CD4-positive, alpha-beta T cell treated with Interleukin-4 for 4 hours (primary cell): ENCODE results near the gene PRKCZ.

Source experiments
- DNase-seq: peaks from one replicate; pipeline ENCODE4 v3.0.0-alpha.2; 2020

The PRKCZ gene

DNA sequence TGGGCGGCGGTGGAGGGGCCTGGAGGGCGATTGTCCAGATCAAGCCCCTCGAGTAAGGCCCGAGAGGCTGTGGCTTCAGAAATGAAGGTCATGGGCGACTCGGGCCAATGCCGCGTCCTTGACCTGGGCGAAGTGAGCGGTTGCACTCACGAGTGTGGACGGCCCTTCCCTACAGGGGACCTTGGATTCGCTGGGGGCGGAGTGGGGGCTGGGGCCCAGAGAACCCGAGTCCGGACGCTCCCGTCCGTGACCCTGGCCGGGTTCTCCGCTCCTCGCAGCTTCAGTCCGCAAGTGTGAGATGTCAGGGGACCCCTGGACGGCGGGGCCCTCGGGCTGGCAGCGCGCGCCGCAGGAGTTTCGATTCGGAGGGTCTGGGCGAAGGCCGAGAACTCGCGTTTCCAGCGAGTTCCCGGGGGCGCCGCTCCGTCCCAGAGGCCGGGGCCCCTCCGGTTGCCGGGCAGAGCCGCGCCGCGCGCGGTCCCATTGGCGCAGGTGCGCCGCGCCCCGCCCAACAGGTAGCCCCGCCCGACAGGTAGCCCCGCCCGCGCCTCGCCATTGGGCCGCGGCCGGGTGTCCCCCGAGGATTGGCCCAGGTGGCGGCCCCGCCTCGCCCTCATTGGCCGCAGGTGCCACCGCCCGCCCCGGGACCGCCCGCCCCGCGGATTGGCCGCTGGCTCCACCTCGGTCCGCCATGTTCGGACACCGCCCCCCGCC is at the start of gene PRKCZ:
Gene PRKCZ (plus strand): TSS at position 694 of the 714 bp plus-strand sequence. CDS start 220 bp downstream, outside the sequence.
- peak; percentile 93 for DNase-seq

DNA sequence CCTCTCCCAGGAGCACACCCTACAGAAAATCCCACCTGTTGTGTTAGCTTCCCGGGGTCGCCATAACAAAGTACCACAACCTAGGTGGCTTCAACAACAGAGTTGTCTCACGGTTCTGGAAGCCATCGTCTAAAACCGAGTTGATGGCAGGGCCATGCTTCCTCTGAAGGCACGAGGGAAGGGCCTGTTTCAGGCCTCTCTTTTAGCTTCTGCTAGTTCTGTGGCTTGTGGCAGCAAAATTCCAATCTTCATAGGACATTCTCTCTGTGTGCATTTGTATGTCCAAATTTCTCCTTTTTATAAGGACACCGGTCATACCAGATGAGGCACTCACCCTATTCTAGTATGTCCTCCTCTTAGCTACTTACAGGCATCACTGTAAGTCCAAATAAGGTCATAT is 49.8 kb upstream of the PRKCZ start:
- DNase-seq, result no peak

DNA sequence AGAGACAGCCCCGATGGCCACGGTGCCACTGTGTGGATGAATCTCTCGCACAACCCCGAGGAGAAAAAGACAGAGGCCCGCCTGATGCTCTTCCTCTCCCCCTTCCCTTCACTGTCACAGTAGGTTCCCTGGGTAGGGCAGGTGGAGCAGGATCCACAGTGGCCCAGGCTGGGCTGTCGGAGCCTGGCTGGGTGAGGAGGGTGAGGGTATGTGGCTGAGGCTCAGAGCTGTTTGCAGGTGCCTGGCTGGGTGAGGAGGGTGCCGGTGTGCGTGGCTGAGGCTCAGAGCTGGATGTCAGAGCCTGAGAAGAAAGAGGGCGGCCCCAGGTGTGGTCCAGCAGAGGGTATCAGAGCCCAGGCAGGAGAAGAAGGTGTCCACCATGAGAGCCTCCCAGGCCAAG is 49.4 kb upstream of the PRKCZ start:
- no peak for DNase-seq

DNA sequence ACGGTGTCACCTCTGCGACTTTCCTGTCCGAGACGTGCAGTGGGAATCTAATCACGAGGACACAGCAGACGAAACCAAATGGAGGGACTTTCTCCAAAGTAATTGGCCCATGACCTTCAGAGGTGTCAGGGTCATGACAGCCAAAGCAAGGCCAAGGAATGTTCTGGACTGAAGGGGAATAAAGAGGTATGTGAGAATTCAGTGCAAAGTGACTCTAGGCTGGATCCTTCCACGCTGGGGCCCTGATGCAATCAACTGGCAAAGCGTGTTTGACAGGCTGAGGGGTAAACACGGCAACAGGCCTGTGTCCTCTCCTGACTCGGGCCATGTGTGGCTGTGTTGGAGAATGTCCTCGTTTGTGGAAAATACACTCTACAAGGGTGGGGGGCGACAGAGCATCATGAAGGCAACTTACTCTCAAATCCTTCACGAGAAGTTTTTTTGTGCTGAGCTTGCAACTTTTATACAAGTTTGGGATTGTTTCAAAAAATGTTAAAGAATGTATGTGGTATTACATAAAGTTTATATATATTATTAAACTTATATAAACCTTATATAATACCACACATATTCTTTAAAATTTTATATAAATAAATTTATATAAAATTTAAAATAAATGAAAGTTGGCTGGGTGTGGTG is 48.3 kb upstream of the PRKCZ start:
- DNase-seq, result no peak

DNA sequence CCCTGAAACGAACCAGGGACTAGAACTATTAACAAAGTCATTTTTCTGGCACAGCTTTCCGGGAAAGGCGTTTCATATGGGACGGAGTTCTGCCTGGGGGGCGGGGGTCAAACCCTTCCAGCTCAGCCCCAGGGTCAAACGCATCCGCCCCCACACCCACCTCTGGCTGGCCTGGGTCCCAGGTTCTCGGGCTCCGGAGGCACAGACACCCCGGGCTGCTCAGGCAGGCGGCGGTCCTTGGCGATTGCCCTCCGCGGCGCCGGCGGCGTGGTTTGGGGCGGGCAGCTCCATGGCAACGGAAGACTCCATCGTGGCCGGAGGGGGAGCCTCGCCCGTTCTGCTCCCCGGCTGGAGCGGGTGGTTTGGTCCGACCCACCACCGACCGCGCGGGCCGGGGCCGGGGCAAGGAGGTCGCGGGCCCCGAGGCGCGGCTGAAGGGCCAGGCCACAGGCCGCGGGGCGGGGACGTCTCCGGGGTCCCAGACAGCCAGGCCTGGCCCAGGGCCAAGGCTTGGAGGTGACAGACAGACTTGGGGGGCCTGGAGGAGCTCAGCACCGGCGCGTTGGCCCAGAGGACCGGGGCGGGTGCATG is 46.6 kb upstream of the PRKCZ start, which contains the start of gene CFAP74:
Gene CFAP74 (minus strand): TSS at position 246 of the 591 bp plus-strand sequence. CDS start 12,830 bp downstream, outside the sequence.
- DNase-seq, result no peak

DNA sequence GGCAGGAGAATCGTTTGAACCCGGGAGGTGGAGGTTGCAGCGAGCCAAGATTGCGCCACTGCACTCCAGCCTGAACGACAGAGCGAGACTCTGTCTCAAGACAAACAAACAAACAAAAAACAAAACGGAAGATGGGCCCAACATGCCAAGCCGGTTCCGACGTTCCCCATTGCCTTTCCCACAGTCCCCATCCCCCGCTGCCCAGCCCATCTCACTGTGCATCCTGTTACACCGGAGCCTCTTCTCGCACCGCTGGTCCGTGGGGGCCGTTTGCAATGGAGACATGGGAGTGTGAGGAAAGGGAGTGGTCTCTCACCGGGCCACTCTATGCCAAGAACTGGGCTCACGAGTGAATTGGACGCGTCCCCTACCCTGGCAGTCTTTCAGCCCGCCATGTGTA is 45.4 kb upstream of the PRKCZ start:
- DNase-seq, result no peak

DNA sequence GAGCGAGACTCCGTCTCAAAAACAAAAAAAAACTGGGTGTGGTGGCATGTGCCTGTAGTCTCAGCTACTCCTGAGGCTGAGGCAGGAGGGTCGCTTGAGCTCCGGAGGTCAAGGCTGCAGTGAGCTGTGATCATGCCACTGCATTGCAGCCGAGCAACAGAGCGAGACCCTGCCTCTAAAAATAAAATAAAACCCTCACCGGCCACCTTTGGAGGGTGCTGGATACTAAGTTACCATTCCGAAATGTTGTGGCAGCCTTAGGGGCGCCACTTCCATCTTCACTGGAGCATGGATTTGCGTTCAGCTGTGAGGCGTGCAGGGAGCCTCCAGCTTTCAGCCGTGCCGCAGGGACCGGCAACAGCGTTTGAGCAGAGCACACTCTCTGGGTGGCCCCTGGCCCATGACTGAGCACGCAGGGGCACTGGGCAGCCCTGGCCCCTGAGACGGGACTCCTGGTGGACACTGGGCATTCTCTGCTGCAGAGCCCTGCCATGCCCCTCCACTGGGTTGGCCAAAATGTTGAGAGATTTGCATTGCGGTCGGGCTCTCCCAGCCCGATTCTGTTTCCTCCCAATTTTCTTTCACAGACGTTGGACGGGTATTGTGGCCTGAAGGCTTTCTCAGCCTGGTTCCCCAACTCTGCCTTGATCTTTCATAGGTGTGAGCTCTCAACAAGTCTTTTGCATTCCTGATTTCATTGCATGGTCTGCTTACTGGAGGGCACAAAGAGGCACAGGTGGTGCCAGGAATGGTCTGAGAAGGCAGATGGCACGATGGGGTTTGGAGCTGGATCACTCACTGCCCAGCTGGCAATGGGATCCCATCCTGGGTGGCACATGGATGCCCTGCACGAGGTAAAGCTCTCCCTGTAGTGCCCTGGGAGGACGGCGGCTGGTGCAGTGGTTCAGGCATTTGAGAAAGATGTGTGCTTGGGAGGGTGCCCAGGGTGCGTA is 40.8 kb upstream of the PRKCZ start:
- no peak for DNase-seq

DNA sequence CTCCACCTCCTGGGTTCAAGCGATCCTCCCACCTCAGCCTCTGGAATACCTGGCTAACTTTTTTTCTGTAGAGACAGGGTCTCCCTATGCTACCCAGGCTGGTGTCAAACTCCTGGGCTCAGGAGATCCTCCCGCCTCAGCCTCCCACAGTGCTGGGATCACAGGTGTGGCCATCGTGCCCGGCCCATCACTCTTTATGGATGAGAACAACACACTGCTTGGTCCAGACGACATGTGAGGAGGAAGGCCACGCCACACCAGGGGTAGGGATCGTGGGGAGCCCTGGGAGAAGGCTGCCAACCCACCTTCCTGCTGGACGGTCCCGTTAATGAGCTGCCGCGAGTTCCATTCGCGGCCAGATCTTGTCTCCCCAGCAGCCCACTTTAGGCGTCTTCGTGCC is 36.0 kb upstream of the PRKCZ start:
- DNase-seq, result no peak

DNA sequence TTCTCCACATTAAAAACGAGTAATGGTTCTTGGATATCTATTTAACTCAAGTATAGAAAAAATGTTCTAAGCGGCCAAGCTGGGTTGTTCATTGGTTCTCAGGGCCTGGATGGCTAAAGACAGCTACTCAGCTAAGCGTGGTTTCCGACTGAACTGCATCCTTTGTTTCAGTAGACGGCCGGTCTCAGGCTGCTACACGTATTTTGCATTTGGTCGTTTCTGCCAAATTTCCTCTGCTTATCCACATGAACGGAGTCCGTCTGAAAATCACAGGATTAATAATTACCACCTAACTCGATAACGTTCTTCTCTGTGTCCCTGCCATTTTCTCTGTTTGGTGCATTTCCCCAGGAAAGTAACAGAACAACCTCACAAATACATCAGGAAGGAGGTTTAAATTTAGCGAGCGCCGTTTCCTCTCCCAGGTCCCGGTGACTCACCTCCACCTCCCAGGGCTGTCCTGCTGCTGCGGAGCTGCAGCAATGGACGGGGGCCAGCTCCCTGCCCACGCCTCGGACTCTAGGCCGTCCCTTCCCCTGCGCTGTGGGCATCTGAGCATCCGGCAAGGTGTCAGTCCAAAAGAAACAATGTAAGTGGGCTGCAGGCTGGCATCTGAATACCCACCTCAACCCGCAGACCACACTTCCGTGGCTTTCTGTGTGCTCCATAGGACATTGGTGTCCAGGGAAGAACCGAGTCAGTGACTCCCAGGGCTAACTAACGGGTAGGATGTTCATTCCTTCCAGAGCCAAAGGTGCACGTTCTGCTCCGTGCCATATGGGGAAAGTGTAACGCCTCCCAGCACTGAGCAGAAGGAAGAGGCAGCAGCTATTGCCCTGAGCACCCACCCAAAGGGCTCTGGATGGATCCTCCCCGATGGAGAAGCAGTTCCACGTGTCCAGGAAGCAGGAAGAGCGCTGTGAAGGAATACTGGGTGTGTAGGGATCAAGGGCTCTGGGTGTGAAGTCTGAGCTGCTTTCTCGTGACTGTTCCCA is 35.2 kb upstream of the PRKCZ start:
- no peak for DNase-seq

DNA sequence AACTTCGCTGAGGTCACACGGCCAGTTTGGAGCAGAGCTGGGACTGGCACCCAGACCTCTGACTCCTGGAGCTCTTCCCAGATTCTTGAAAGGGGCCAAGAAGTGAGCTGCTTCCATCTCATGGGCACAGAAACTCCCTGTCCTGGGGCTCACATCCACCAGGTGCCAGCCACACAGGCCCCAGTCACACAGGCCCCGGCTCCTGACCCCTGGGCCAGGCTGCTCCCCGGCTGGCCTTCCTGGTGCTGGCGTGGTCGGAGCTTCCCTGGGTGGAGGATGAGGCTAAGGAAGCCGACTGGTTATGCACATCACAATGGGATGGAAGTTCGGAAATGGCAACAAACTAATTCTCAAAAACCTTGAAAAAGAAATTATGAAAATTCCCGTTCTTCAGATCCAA is 34.1 kb upstream of the PRKCZ start:
- no peak for DNase-seq

DNA sequence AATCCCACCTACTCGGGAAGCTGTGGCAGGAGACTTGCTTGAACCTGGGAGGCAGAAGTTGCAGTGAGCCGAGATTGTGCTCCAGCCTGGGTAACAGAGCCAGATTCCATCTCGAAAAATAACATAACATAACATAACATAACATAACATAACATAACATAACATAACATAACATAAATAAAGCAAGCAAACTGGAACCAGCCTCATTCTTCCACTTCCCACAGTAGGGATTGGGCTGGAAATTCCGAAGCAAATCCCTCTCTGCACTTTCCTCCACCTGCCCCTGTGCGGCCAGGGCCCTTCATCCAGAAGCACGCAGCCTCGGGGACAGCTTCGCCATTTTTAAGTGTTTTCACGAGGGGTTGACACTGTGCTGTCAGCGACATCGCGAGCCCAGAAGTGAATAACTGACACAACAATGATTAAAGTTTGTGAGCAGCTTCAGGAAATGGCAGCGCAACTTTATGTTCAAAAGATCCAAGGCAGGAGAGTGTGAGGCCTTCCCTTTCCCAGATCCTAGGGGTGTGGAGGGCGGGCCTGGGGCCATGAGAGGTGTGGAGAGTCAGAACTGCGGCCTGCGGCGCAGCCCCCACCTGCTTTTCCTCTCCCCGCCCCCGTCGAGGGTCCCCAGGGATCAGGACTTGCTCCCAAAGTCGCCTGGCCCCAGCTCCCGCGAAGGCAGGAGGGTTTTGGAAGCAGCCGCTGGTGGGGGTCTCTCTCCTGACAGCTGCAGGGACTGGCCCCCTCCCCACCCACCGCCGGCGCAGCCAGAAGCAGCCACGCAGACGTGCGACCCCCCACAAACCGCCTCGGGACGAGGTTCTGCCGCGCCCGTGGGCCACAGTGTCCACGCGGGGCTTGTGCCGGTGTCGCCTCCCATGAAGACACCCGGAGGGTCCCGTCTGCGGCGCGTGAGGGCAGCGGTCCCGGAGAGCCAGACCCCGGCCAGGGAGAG is 31.7 kb upstream of the PRKCZ start:
- no peak for DNase-seq

DNA sequence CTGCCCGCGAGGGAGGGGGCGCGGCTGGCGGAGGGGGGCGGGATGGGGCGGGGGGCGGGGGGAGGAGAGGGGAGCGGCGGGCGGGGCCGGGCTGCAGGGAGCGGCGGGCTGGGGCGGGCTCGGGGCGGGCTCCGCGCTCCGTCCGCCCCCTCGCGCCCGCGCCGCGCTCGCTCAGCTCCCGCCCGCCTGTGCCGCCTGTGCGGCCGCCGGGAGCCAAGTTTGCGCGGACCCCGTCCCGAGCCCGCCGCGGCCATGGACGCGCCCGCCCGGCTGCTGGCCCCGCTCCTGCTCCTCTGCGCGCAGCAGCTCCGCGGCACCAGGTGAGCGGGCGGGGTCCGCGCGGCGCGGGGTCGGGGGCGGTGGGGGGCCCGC is 31.1 kb upstream of the PRKCZ start, which contains the start of gene GABRD:
Gene GABRD (plus strand): TSS at position 174 of the 372 bp plus-strand sequence. CDS start 79 bp downstream, at position 253.
- no peak for DNase-seq

DNA sequence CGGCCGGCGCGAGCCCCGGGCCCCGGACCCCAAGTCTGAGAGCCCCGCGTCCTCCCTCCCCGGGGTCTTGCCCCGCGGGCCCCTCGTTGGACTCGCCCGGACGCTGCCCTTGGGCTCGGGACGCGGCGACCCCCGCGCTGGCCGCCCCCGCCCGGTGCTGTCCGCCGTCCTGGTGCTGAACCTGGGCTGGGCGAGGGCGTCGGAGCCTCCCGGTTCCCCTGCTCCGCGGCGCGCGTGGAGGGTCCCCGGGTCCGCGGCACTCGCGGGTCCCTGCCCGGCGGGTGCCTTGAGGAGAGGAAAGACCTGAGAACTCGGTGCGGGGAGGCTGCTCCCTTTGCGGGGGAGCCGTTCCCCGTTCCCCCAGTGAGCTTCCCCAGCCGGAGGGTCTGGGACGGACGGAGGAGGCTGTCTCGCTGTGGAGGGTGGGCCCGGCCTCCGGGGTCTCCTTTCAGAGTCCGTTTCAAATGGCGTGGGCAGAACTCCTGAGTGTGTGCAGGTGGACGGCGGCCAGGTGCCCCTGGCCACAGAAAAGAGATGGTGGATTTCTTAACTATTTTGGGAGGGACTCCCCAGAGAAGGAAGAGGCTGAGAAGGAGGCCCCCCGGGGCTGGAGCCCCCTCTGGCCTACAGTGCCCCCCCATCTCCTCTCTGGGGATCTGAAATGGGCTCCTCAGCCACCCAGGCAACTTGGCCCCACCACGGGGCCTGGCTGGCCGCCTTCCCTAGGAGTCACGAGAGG is 30.5 kb upstream of the PRKCZ start:
- no peak for DNase-seq

DNA sequence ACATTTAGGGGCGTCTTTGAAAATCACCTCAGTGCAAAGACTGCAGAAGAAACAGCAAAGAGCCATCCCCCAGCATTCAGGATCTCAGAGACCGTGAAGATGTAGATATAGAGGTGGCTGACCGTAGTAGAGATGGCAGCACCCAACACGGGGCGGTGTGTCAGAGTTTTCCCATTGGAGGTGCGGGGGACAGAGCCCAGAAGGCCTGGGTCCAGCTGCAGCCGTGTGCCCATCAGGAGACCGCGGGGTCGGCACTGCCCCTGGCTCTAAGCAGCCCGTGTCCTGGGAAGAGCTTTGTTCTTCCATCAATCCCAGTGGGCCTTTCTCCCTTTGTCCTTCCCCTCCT is 29.9 kb upstream of the PRKCZ start:
- no peak for DNase-seq

DNA sequence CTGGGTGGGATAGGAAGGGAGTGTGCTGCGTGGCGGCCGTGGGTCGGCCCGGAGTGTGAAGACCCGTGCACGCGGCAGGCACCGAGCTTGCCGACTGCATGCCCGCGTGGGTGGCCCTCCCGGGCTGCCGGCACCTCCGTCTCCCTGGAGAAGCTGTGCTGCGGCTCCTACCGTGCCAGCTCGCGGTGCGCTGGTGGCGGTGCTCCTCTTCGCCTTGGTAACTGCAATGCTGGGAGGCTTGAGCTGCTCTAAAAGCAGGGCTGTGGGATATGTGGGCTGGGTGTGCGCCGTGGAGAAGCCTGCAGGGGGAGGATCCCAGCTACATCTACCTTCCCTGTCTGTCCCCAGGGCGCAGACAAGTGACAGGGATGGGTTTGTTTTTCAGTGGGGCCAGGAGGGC is 28.7 kb upstream of the PRKCZ start:
- DNase-seq, result no peak

DNA sequence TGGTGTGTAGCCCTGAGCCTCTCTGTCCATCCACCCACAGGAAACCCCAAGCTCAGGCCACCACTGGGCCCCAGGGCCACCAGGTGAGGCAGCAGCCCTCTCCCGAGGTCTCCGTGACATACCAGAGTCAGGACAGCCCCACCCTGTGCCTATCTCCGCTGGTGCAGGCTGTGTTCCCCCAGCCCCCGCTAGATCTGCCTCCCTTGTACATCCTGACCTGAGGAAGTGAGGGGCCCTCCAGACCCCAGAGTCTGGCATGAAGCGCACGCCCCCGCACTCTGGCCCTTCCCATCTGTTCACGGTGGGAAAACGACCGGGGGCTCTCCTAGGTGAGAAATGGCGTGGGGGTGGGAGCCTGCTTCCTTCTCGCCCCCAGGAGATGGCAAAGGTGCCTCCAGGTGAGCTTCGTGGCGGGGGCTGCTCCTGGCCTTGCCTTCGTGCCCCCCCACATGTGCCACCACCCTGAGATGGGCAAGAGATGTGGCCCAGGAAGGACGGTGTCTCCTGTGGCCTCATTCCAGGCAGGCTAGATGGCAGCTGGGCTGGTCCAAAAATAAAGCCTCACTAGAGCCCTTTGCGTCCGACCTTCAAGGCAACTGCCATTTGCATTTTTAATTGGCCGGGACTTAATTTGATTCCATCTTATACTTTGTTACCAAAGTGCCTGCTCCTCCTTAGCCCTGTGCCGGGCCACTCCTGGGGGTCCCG is 28.0 kb upstream of the PRKCZ start:
- DNase-seq, result no peak

DNA sequence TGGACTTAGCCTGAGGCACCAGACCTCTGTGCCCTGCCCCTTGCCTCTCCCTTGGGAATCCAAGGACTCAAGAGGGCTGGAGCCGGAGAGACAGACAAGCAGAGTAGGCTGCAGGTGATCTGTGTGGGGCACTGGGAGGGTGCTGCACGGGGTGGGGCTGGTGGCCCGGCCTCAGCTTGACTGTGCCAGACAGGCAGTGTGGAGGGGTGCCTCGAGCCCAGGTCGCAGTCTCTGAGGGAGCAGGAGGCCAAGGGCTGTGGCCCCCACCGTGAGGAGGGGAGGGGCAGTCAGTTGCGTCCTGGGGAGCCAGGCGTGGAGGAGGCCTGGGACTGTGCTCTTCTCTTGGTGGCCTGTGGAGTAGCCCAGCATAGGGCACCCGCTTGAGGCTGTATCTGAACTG is 27.0 kb upstream of the PRKCZ start:
- no peak for DNase-seq

DNA sequence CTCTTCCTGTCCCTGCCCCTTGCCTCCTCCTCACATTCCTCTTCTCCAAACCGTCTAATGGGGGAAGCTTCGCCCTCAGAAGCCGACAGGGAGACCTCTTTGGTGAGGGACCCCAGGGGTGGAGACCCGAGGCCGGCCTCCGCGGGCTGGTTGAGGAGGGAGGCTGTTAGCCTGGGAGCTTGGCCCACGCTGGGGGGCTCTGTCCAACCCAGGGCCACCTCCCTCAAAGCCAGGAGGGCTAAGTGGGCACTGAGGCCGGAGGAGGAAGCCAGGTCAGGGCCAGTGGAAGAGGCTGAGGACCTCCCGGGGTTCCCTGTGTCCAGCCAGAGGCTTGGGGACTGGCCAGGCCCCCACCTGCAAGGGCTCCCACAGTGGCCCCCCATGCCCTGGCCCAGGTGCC is 25.8 kb upstream of the PRKCZ start:
- DNase-seq, result no peak

DNA sequence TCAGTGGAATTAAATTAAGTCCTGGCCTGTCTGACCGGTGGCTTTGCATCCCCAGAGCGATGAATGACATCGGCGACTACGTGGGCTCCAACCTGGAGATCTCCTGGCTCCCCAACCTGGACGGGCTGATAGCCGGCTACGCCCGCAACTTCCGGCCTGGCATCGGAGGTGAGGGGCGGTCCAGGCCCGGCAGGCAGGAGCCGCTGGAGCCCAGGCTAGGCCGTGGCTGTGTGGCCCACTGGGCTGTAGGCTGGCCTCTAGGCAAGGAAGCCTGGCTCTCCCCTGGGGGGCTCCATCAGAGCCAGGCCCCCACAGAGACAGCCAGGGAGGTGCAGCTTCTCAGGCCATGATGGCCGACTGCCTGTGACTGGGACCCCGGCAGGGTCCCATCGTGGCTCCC is 25.3 kb upstream of the PRKCZ start:
- DNase-seq, result no peak
